Esophagus (tissue), 2 donors: ENCODE results near the gene ADGRE3. TPM values are rescaled to one million over a fixed set of nuclear protein-coding genes. Genes with fewer than 3 reads are reported as not detected.

Source experiments
- polyA plus RNA-seq, 2 donors: library from polyadenylated mRNA; stranded (reverse); fragments of 200-250 nt; gene quantifications; one replicate each; pipeline ENCODE4 v1.2.3, GENCODE V29; 2013
- donor health status: healthy with polysubstance abuse.
- donor health status: Bipolar disorder and iron deficiency.

The ADGRE3 gene
- polyA plus RNA-seq, 2 donors, result 0.07 TPM; not detected in 1

Other genes with a start within 250 kb of the ADGRE3 start
- gene PKN1, start 241.5 kb downstream of the ADGRE3 start, polyA plus RNA-seq, result 10 to 100 TPM; 10.7 to 12.6 TPM
- gene PTGER1, start 199.5 kb downstream of the ADGRE3 start, polyA plus RNA-seq, result under 1 TPM; 0.32 to 0.47 TPM
- gene GIPC1, start 178.7 kb downstream of the ADGRE3 start, polyA plus RNA-seq, result 100 to 1,000 TPM; 269 to 368 TPM
- 100 to 1,000 TPM; 249 to 309 TPM for gene DNAJB1, start 156.4 kb downstream of the ADGRE3 start, polyA plus RNA-seq
- 100 to 1,000 TPM; 362 to 444 TPM for gene TECR, start 145.2 kb downstream of the ADGRE3 start, polyA plus RNA-seq
- gene NDUFB7, start 102.8 kb downstream of the ADGRE3 start, polyA plus RNA-seq, result 100 to 1,000 TPM; 471 to 517 TPM
- under 1 TPM; 0.01 to 0.08 TPM for gene CLEC17A, start 91.8 kb downstream of the ADGRE3 start, polyA plus RNA-seq
- 1 to 10 TPM; 4.0 to 6.9 TPM for gene ZNF333, start 15.2 kb upstream of the ADGRE3 start, polyA plus RNA-seq
- under 1 TPM; 0.22 to 0.73 TPM for gene ADGRE2, start 103.7 kb upstream of the ADGRE3 start, polyA plus RNA-seq
- gene OR7A5, start 160.3 kb upstream of the ADGRE3 start, polyA plus RNA-seq, result not detected
- gene OR7C1, start 160.3 kb upstream of the ADGRE3 start, polyA plus RNA-seq, result under 1 TPM; 0.01 to 0.02 TPM
- not detected for gene OR7A10, start 174.1 kb upstream of the ADGRE3 start, polyA plus RNA-seq
- not detected for gene OR7A17, start 211.3 kb upstream of the ADGRE3 start, polyA plus RNA-seq